Measurements from ENCODE around the gene LTBP1. TPM values are rescaled to one million over a fixed set of nuclear protein-coding genes. Genes with fewer than 3 reads are reported as not detected.

LTBP1 gene
- total RNA-seq, 2 experiments from 2014 or later: 61.1 to 82.6 TPM

- POLR2A ChIA-PET: interaction anchor here (0.6 kb wide), 2 partner anchors 209 to 337 kb away, joined by 3 read pairs; no protein-coding TSS in a partner anchor
- H2AFZ ChIP-seq (ENCODE audit: low read length): no peak overlapping the region
- intact Hi-C loops (cut with micrococcal nuclease; ENCODE audit: unreplicated experiment): no loop called here
- no peaks in the 10 kb centered on the region for H3K79me2 ChIP-seq (ENCODE audit: insufficient read depth, low read depth, low read length)
- no TSS peak for BruUV-seq (replicated peaks)
- H3K36me3 ChIP-seq (ENCODE audit: insufficient read depth, low read length): peaks cover 10% of the 10 kb centered on the region; the same call in 1 of the 2 replicates
- no peak for TF ChIP-seq EZH2phosphoT487 (IDR thresholded peaks at IDR 0.05; ENCODE audit: borderline replicate concordance, low read depth, low read length)
- TF ChIP-seq, protein P1, sequence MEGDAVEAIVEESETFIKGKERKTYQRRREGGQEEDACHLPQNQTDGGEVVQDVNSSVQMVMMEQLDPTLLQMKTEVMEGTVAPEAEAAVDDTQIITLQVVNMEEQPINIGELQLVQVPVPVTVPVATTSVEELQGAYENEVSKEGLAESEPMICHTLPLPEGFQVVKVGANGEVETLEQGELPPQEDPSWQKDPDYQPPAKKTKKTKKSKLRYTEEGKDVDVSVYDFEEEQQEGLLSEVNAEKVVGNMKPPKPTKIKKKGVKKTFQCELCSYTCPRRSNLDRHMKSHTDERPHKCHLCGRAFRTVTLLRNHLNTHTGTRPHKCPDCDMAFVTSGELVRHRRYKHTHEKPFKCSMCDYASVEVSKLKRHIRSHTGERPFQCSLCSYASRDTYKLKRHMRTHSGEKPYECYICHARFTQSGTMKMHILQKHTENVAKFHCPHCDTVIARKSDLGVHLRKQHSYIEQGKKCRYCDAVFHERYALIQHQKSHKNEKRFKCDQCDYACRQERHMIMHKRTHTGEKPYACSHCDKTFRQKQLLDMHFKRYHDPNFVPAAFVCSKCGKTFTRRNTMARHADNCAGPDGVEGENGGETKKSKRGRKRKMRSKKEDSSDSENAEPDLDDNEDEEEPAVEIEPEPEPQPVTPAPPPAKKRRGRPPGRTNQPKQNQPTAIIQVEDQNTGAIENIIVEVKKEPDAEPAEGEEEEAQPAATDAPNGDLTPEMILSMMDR (conservative IDR thresholded peaks at IDR 0.05; ENCODE audit: low read length): peak; percentile 93
- peak; percentile 26 for DNase-seq (ENCODE audit: low spot score)
- H3K9me2 ChIP-seq (ENCODE audit: insufficient read depth, low read length): no peaks in the 10 kb centered on the region
- no peak overlapping the region for H3K4me3 ChIP-seq (ENCODE audit: low read depth, low read length, poor library complexity, severe bottlenecking)
- no peaks in the 10 kb centered on the region for H4K20me1 ChIP-seq (ENCODE audit: insufficient read depth, low read length)
- H3K4me1 ChIP-seq (ENCODE audit: insufficient read depth, low read length, poor library complexity, severe bottlenecking): no peaks in the 10 kb centered on the region
- H3K4me2 ChIP-seq (ENCODE audit: low read length): no peak overlapping the region
- H3K27ac ChIP-seq (ENCODE audit: low read depth, low read length, poor library complexity, severe bottlenecking): no peak overlapping the region
- CTCF ChIA-PET (ENCODE audit: unreplicated experiment): interaction anchor here (1.2 kb wide), 1 partner anchor 13 kb away, joined by 3 read pairs; no protein-coding TSS in a partner anchor
- no peaks in the 10 kb centered on the region for H3K9me3 ChIP-seq (ENCODE audit: low read length)
Measured at GRCh38 chr2:33380001-33380609, 433.4 kb downstream of the LTBP1 start.

DNA sequence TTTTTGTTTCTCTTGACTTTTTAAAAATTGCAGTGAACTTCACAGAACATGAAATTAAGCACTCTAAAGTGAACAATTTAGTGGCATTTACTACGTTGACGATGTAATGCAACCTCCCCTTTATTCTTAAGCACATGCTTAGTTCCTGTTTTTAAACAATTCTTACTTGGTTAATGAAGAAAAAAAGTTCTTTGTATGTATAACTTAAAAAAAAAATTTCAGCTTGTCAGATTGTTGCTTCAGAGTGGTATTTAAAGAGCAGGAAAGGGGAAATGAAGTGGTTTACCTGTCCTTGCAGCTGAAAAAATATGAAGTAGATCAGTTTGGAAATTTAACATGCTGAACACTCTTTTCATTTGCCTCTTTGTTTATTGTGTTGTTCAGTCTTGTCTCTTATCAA lies 434.0 kb downstream of the LTBP1 start:
- Histone ChIP-seq H3K4me1 (ENCODE audit: insufficient read depth, low read length, poor library complexity, severe bottlenecking) (no peaks in the 10 kb centered on the region), H4K20me1 (ENCODE audit: insufficient read depth, low read length) (no peaks in the 10 kb centered on the region), H3K4me3 (ENCODE audit: low read depth, low read length, poor library complexity, severe bottlenecking) (no peak overlapping the region), H3K9me2 (ENCODE audit: insufficient read depth, low read length) (no peaks in the 10 kb centered on the region), H3K4me2 (ENCODE audit: low read length) (no peak overlapping the region), H3K9me3 (ENCODE audit: low read length) (no peaks in the 10 kb centered on the region), H2AFZ (ENCODE audit: low read length) (no peak overlapping the region), H3K27ac (ENCODE audit: low read depth, low read length, poor library complexity, severe bottlenecking) (no peak overlapping the region), H3K79me2 (ENCODE audit: insufficient read depth, low read depth, low read length) (no peaks in the 10 kb centered on the region), H3K36me3 (ENCODE audit: insufficient read depth, low read length) (peaks cover 10% of the 10 kb centered on the region; the same call in 1 of the 2 replicates)
- TF ChIP-seq, protein P1 (conservative IDR thresholded peaks at IDR 0.05; ENCODE audit: low read length): no peak
- TF ChIP-seq EZH2phosphoT487 (IDR thresholded peaks at IDR 0.05; ENCODE audit: borderline replicate concordance, low read depth, low read length): no peak
- no TSS peak for BruUV-seq (replicated peaks)
- CTCF ChIA-PET (ENCODE audit: unreplicated experiment): no interaction called here
- no peak for DNase-seq (ENCODE audit: low spot score)
- intact Hi-C loops (cut with micrococcal nuclease; ENCODE audit: unreplicated experiment): no loop called here
- POLR2A ChIA-PET: interaction anchor here (0.6 kb wide), 1 partner anchor 208 kb away, joined by 3 read pairs; no protein-coding TSS in a partner anchor

DNA sequence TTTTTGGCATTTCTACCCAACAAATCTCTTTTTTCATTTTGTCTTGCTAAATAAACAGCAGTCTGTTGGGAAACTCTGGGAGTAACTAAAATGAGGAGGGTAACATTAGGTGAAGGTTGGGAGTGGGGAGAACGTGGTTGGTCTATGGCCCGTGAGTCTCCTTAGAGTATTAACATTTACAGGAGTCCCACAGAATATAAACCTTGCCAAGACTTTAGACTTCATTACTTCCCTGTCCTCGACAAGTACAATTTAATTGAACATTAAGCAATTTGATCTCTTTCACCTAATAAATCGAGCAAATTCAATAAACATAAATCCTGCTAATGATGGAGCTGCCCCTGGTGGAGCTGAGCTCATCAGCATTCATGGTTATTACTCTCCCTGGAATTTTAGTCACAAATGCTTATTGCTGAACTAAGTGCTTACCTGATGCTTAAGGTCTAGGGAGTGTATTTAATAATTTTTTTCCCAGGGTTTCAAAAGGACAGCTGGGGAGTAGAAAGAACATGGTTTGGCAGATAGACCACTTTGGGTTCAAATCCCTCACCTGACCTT lies 434.6 kb downstream of the LTBP1 start:
- TF ChIP-seq, protein P1 (conservative IDR thresholded peaks at IDR 0.05; ENCODE audit: low read length): no peak
- no peak for TF ChIP-seq EZH2phosphoT487 (IDR thresholded peaks at IDR 0.05; ENCODE audit: borderline replicate concordance, low read depth, low read length)
- no peak overlapping the region for H2AFZ ChIP-seq (ENCODE audit: low read length)
- no peak overlapping the region for H3K4me2 ChIP-seq (ENCODE audit: low read length)
- POLR2A ChIA-PET: interaction anchor here (0.6 kb wide), 2 partner anchors 138 to 862 kb away, joined by 4 read pairs; no protein-coding TSS in a partner anchor
- H3K4me1 ChIP-seq (ENCODE audit: insufficient read depth, low read length, poor library complexity, severe bottlenecking): no peaks in the 10 kb centered on the region
- BruUV-seq (replicated peaks): no TSS peak
- no peak for DNase-seq (ENCODE audit: low spot score)
- CTCF ChIA-PET (ENCODE audit: unreplicated experiment): interaction anchor here (0.7 to 1.3 kb wide), 2 partner anchors 10 to 273 kb away, joined by 3 read pairs; no protein-coding TSS in a partner anchor
- H3K36me3 ChIP-seq (ENCODE audit: insufficient read depth, low read length): peaks cover 10% of the 10 kb centered on the region; the same call in 1 of the 2 replicates
- no peaks in the 10 kb centered on the region for H3K79me2 ChIP-seq (ENCODE audit: insufficient read depth, low read depth, low read length)
- no peak overlapping the region for H3K27ac ChIP-seq (ENCODE audit: low read depth, low read length, poor library complexity, severe bottlenecking)
- H3K4me3 ChIP-seq (ENCODE audit: low read depth, low read length, poor library complexity, severe bottlenecking): no peak overlapping the region
- H3K9me3 ChIP-seq (ENCODE audit: low read length): no peaks in the 10 kb centered on the region
- no peaks in the 10 kb centered on the region for H4K20me1 ChIP-seq (ENCODE audit: insufficient read depth, low read length)
- intact Hi-C loops (cut with micrococcal nuclease; ENCODE audit: unreplicated experiment): no loop called here
- no peaks in the 10 kb centered on the region for H3K9me2 ChIP-seq (ENCODE audit: insufficient read depth, low read length)
